Measurements from ENCODE around the gene ERBB4. TPM values are rescaled to one million over a fixed set of nuclear protein-coding genes. Genes with fewer than 3 reads are reported as not detected.

Gene ERBB4
- total and polyA plus RNA-seq, 2 of the 8 experiments (the other 6 are each of a cell fraction or from before 2014, with no cell fraction given): 0.34 to 1.3 TPM

- TF ChIP-seq CHD7 (IDR thresholded peaks at IDR 0.05; ENCODE audit: insufficient replicate concordance, low read length) (no peak), TAF1 (IDR thresholded peaks at IDR 0.05; ENCODE audit: low read depth, low read length) (no peak), MAFK (IDR thresholded peaks at IDR 0.05; ENCODE audit: low read depth, low read length) (no peak), SRF (IDR thresholded peaks at IDR 0.05; ENCODE audit: low read depth, low read length) (no peak), TCF12 (IDR thresholded peaks at IDR 0.05; ENCODE audit: low read depth, low read length) (no peak), RNF2 (IDR thresholded peaks at IDR 0.05; ENCODE audit: borderline replicate concordance, low read depth, low read length, missing control alignments, poor library complexity, severe bottlenecking) (no peak), JUND (IDR thresholded peaks at IDR 0.05; ENCODE audit: low read length) (no peak)
Measured at GRCh38 chr2:211516537-211516936, 1022.1 kb downstream of the ERBB4 start (continued).
